ENCODE results near the gene SPP1.

Gene SPP1

GRCh38 chr4:87953826-87954225 lies 21.7 kb upstream of the SPP1 start:
- H3K4me1 ChIP-seq (ENCODE audit: control insufficient read depth, insufficient read depth, low read length, poor library complexity, severe bottlenecking), result no peaks in the 10 kb centered on the region
- no peaks in the 10 kb centered on the region for H3K36me3 ChIP-seq (ENCODE audit: control insufficient read depth, insufficient read depth, low read length)
- no CpG with 5 or more reads among the region's 1 CpG for WGBS, 2 experiments (ENCODE audit: insufficient coverage in 2 of 2)

DNA sequence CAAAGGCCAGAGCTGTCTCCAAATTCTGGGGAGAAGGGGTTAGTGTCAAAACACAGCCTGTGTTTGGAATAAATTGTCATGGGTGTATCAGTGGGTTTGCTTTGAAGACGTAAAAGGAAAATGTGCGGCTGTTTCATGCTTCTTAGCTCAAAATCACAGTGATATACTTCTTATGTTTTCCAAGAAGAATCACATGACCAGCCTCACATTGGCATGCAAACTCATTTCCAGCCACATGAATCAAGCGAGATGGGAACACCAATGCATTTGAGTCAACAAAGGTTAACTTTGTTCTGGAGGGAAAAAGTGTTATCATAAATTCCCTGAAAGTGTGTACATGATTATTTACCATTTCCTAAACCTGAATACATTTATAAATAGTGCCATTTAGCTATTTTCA lies 19.0 kb upstream of the SPP1 start:
- Histone ChIP-seq H3K9me3 (ENCODE audit: control insufficient read depth, low read length) (no peaks in the 10 kb centered on the region), H3K36me3 (ENCODE audit: control insufficient read depth, insufficient read depth, low read length) (no peaks in the 10 kb centered on the region), H3K27ac (ENCODE audit: low read depth, low read length, severe bottlenecking) (no peak overlapping the region), H3K4me1 (ENCODE audit: control insufficient read depth, insufficient read depth, low read length, poor library complexity, severe bottlenecking) (no peaks in the 10 kb centered on the region), H3K4me3 (ENCODE audit: extremely low read depth, insufficient read depth, low read length, poor library complexity, severe bottlenecking) (no peak overlapping the region)
- WGBS, 2 experiments (ENCODE audit: insufficient coverage in 2 of 2), result 100% methylated on average over 1 to 2 of the region's 3 CpGs

More at GRCh38 chr4:87953826-87954225, 21.7 kb upstream of the SPP1 start:
- H3K27ac ChIP-seq (ENCODE audit: low read depth, low read length, severe bottlenecking), result no peak overlapping the region
- no peaks in the 10 kb centered on the region for H3K9me3 ChIP-seq (ENCODE audit: control insufficient read depth, low read length)
- no peak overlapping the region for H3K4me3 ChIP-seq (ENCODE audit: extremely low read depth, insufficient read depth, low read length, poor library complexity, severe bottlenecking)

GRCh38 chr4:87957061-87957460 lies 18.5 kb upstream of the SPP1 start:
- H3K36me3 ChIP-seq (ENCODE audit: control insufficient read depth, insufficient read depth, low read length), result no peaks in the 10 kb centered on the region
- H3K9me3 ChIP-seq (ENCODE audit: control insufficient read depth, low read length), result no peaks in the 10 kb centered on the region
- H3K4me1 ChIP-seq (ENCODE audit: control insufficient read depth, insufficient read depth, low read length, poor library complexity, severe bottlenecking), result no peaks in the 10 kb centered on the region
- 100% methylated on average over 1 of the region's 1 CpG for WGBS, 2 experiments (ENCODE audit: insufficient coverage in 2 of 2)
- H3K4me3 ChIP-seq (ENCODE audit: extremely low read depth, insufficient read depth, low read length, poor library complexity, severe bottlenecking), result no peak overlapping the region
- no peak overlapping the region for H3K27ac ChIP-seq (ENCODE audit: low read depth, low read length, severe bottlenecking)

- Histone ChIP-seq H3K27ac (ENCODE audit: low read depth, low read length, severe bottlenecking) (no peak overlapping the region), H3K9me3 (ENCODE audit: control insufficient read depth, low read length) (no peaks in the 10 kb centered on the region), H3K4me1 (ENCODE audit: control insufficient read depth, insufficient read depth, low read length, poor library complexity, severe bottlenecking) (peaks cover 7% of the 10 kb centered on the region), H3K36me3 (ENCODE audit: control insufficient read depth, insufficient read depth, low read length) (no peaks in the 10 kb centered on the region), H3K4me3 (ENCODE audit: extremely low read depth, insufficient read depth, low read length, poor library complexity, severe bottlenecking) (no peak overlapping the region)
- WGBS, 2 experiments (ENCODE audit: insufficient coverage in 2 of 2), result no CpG with 5 or more reads among the region's 1 CpG
Observed at GRCh38 chr4:87961993-87962392, 13.5 kb upstream of the SPP1 start.

DNA sequence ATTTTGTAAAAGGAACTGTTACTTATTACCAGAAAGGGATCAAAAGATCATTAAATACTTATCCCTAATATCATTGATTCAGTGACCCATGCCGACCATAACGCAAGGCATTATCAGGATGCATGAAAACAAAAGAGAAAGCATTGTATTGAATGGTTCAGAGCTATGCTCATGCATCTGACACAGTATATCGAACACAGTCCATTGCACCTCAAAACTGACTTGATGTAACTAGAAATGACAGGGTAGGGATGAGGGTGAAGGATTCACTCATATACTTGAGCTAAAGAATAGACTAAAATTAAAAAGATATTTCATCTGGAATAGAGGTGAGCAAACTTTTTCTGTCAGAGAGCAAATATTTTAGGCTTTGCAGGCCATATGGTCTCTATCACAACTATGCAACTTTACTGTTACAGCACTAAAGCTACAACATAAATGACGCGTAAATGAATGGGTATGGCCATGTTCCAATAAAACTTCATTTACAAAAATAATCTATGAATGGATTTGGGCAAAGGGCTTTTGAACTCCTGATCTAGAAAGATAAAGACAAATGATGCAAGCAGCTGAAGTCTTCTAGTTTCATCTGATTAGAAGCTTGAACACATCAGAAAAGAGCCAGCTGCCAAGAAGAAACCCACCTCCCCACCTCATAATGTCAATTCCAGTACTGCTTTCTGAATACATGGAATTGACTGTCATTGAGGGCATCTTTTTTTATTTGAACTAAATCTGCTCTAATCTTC lies 12.9 kb upstream of the SPP1 start:
- Histone ChIP-seq H3K4me3 (ENCODE audit: extremely low read depth, insufficient read depth, low read length, poor library complexity, severe bottlenecking) (no peak overlapping the region), H3K27ac (ENCODE audit: low read depth, low read length, severe bottlenecking) (no peak overlapping the region), H3K4me1 (ENCODE audit: control insufficient read depth, insufficient read depth, low read length, poor library complexity, severe bottlenecking) (peaks cover 7% of the 10 kb centered on the region), H3K36me3 (ENCODE audit: control insufficient read depth, insufficient read depth, low read length) (no peaks in the 10 kb centered on the region), H3K9me3 (ENCODE audit: control insufficient read depth, low read length) (no peaks in the 10 kb centered on the region)
- 92% methylated on average over 2 of the region's 5 CpGs; no CpG with 5 or more reads in 1 of the 2 experiments for WGBS, 2 experiments (ENCODE audit: insufficient coverage in 2 of 2)

GRCh38 chr4:87965501-87965975 lies 10.0 kb upstream of the SPP1 start:
- Histone ChIP-seq H3K4me1 (ENCODE audit: control insufficient read depth, insufficient read depth, low read length, poor library complexity, severe bottlenecking) (peaks cover 7% of the 10 kb centered on the region), H3K27ac (ENCODE audit: low read depth, low read length, severe bottlenecking) (no peak overlapping the region), H3K9me3 (ENCODE audit: control insufficient read depth, low read length) (no peaks in the 10 kb centered on the region), H3K36me3 (ENCODE audit: control insufficient read depth, insufficient read depth, low read length) (no peaks in the 10 kb centered on the region), H3K4me3 (ENCODE audit: extremely low read depth, insufficient read depth, low read length, poor library complexity, severe bottlenecking) (no peak overlapping the region)
- WGBS, 2 experiments (ENCODE audit: insufficient coverage in 2 of 2), result 93 to 94% methylated on average over 15 to 21 of the region's 21 CpGs

DNA sequence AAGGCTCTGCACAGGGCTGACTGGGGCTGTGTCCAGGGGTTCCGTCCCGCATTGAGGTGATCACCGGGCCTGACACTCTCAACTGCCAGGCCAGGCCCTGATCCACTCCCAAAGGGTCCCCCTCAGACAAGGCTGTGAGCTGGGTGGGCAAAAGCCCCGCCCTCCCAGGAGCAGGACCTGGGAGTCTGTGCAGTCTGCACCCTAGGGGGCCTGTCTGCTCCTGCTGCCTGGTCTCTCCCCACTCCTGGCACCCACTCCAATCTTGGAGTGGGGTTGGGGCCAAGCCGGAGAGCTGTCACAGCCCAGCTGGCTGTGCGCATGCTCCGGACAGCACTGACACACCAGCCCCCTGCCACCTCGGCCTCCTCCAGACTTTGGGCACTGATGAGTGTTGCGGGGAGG lies 9.4 kb upstream of the SPP1 start:
- no peak overlapping the region for H3K27ac ChIP-seq (ENCODE audit: low read depth, low read length, severe bottlenecking)
- H3K36me3 ChIP-seq (ENCODE audit: control insufficient read depth, insufficient read depth, low read length), result no peaks in the 10 kb centered on the region
- H3K9me3 ChIP-seq (ENCODE audit: control insufficient read depth, low read length), result no peaks in the 10 kb centered on the region
- 87 to 97% methylated on average over 3 to 5 of the region's 9 CpGs for WGBS, 2 experiments (ENCODE audit: insufficient coverage in 2 of 2)
- H3K4me3 ChIP-seq (ENCODE audit: extremely low read depth, insufficient read depth, low read length, poor library complexity, severe bottlenecking), result no peak overlapping the region
- peaks cover 7% of the 10 kb centered on the region for H3K4me1 ChIP-seq (ENCODE audit: control insufficient read depth, insufficient read depth, low read length, poor library complexity, severe bottlenecking)

GRCh38 chr4:87967193-87967592 lies 8.3 kb upstream of the SPP1 start:
- no peak overlapping the region for H3K27ac ChIP-seq (ENCODE audit: low read depth, low read length, severe bottlenecking)
- WGBS, 2 experiments (ENCODE audit: insufficient coverage in 2 of 2), result 94 to 96% methylated on average over 4 to 8 of the region's 8 CpGs
- no peaks in the 10 kb centered on the region for H3K36me3 ChIP-seq (ENCODE audit: control insufficient read depth, insufficient read depth, low read length)
- H3K4me1 ChIP-seq (ENCODE audit: control insufficient read depth, insufficient read depth, low read length, poor library complexity, severe bottlenecking), result peaks cover 7% of the 10 kb centered on the region
- H3K4me3 ChIP-seq (ENCODE audit: extremely low read depth, insufficient read depth, low read length, poor library complexity, severe bottlenecking), result no peak overlapping the region
- no peaks in the 10 kb centered on the region for H3K9me3 ChIP-seq (ENCODE audit: control insufficient read depth, low read length)

GRCh38 chr4:87970121-87970520 lies 5.4 kb upstream of the SPP1 start:
- peaks cover 15% of the 10 kb centered on the region for H3K4me1 ChIP-seq (ENCODE audit: control insufficient read depth, insufficient read depth, low read length, poor library complexity, severe bottlenecking)
- 83 to 88% methylated on average over 2 of the region's 2 CpGs for WGBS, 2 experiments (ENCODE audit: insufficient coverage in 2 of 2)

DNA sequence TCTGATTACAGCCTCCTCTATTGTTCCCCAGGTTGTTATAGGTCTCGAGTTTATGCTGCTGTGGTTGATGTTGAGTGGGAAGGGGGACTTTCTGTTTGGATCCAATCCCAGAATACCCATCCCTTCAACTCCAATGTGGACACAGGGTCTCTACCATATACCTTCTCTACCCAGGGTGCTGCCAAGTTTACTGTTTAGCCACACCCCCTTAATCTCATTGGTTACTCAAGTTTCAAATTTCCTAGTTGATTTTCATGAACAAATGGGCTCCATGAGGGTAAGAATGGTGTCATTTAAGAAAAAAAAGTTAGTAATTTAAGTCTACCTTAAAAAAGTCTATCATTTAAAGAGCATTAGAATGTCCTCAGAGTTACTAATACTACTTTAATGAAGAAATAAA lies 3.6 kb upstream of the SPP1 start:
- H3K4me1 ChIP-seq (ENCODE audit: control insufficient read depth, insufficient read depth, low read length, poor library complexity, severe bottlenecking), result peaks cover 15% of the 10 kb centered on the region
- no peaks in the 10 kb centered on the region for H3K9me3 ChIP-seq (ENCODE audit: control insufficient read depth, low read length)
- no CpG with 5 or more reads among the region's 1 CpG for WGBS, 2 experiments (ENCODE audit: insufficient coverage in 2 of 2)
- H3K36me3 ChIP-seq (ENCODE audit: control insufficient read depth, insufficient read depth, low read length), result no peaks in the 10 kb centered on the region
- H3K4me3 ChIP-seq (ENCODE audit: extremely low read depth, insufficient read depth, low read length, poor library complexity, severe bottlenecking), result no peak overlapping the region
- no peak overlapping the region for H3K27ac ChIP-seq (ENCODE audit: low read depth, low read length, severe bottlenecking)

More at GRCh38 chr4:87970121-87970520, 5.4 kb upstream of the SPP1 start:
- Histone ChIP-seq H3K9me3 (ENCODE audit: control insufficient read depth, low read length) (no peaks in the 10 kb centered on the region), H3K4me3 (ENCODE audit: extremely low read depth, insufficient read depth, low read length, poor library complexity, severe bottlenecking) (no peak overlapping the region), H3K36me3 (ENCODE audit: control insufficient read depth, insufficient read depth, low read length) (no peaks in the 10 kb centered on the region), H3K27ac (ENCODE audit: low read depth, low read length, severe bottlenecking) (no peak overlapping the region)

Measured in mesodermal cell (in vitro differentiated cells).